ENCODE data around the gene ZNF317.

ZNF317 gene

GRCh38 chr19:9165261-9165660 lies 25.1 kb downstream of the ZNF317 start:
- no peak overlapping the region for H3K4me3 ChIP-seq (ENCODE audit: control insufficient read depth, low read depth, low read length)
- TF ChIP-seq CTCF (conservative IDR thresholded peaks at IDR 0.05; ENCODE audit: control insufficient read depth, insufficient read depth, low read depth, low read length): no peak
- no peak for DNase-seq (ENCODE audit: low read depth)

GRCh38 chr19:9166846-9167245 lies 26.6 kb downstream of the ZNF317 start:
- DNase-seq (ENCODE audit: low read depth): no peak
- no peak overlapping the region for H3K4me3 ChIP-seq (ENCODE audit: control insufficient read depth, low read depth, low read length)
- TF ChIP-seq CTCF (conservative IDR thresholded peaks at IDR 0.05; ENCODE audit: control insufficient read depth, insufficient read depth, low read depth, low read length): no peak

- H3K4me3 ChIP-seq (ENCODE audit: control insufficient read depth, low read depth, low read length): no peak overlapping the region
- TF ChIP-seq CTCF (conservative IDR thresholded peaks at IDR 0.05; ENCODE audit: control insufficient read depth, insufficient read depth, low read depth, low read length): no peak
- no peak for DNase-seq (ENCODE audit: low read depth)
Measured at GRCh38 chr19:9171393-9171991, 31.3 kb downstream of the ZNF317 start.

GRCh38 chr19:9175326-9175725 lies 35.1 kb downstream of the ZNF317 start:
- no peak overlapping the region for H3K4me3 ChIP-seq (ENCODE audit: control insufficient read depth, low read depth, low read length)
- no peak for DNase-seq (ENCODE audit: low read depth)
- TF ChIP-seq CTCF (conservative IDR thresholded peaks at IDR 0.05; ENCODE audit: control insufficient read depth, insufficient read depth, low read depth, low read length): no peak

- no peak for DNase-seq (ENCODE audit: low read depth)
- no peak for TF ChIP-seq CTCF (conservative IDR thresholded peaks at IDR 0.05; ENCODE audit: control insufficient read depth, insufficient read depth, low read depth, low read length)
- no peak within 1 kb of the TSS for H3K4me3 ChIP-seq (ENCODE audit: control insufficient read depth, low read depth, low read length)
Measured at GRCh38 chr19:9178901-9179300, 38.7 kb downstream of the ZNF317 start, which contains the start of gene OR7D2. OR7D2 (plus strand) TSS chr19:9178979; CDS start chr19:9185782, 6,803 bp downstream.

- no peak for DNase-seq (ENCODE audit: low read depth)
- no peak for TF ChIP-seq CTCF (conservative IDR thresholded peaks at IDR 0.05; ENCODE audit: control insufficient read depth, insufficient read depth, low read depth, low read length)
- no peak overlapping the region for H3K4me3 ChIP-seq (ENCODE audit: control insufficient read depth, low read depth, low read length)
Measured at GRCh38 chr19:9183000-9183399, 42.8 kb downstream of the ZNF317 start.

- TF ChIP-seq CTCF (conservative IDR thresholded peaks at IDR 0.05; ENCODE audit: control insufficient read depth, insufficient read depth, low read depth, low read length): no peak
- H3K4me3 ChIP-seq (ENCODE audit: control insufficient read depth, low read depth, low read length): no peak overlapping the region
- no peak for DNase-seq (ENCODE audit: low read depth)
Measured at GRCh38 chr19:9187191-9187590, 47.0 kb downstream of the ZNF317 start.

Measured in fibroblast of mammary gland (primary cell).